Left forelimb (tissue), 1 donor: ENCODE measurements around the gene KCNK16.

Source experiments
- DNase-seq: peaks from one replicate; pipeline ENCODE4 v3.0.0-alpha.2; 2018; ENCODE audit warnings: low spot score

Gene KCNK16

DNA sequence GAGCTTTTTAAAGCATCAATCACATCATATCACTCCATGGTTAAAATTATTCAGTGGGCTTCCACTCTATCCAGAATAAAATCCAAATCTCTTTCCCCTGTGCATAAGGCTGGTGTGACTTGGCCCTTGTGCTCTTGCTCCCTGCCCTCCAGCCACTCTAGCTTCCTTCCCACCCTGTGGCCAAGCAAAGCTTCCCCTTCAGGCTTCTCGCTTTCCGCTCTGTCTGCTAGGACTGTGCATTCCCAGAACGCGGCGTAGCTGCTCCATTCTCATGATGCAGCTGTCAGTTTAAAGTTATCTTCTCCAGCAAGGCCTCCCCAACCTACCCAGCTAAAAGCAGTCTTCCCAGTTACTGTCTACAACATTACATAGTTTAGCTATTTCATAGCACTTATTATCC is 19.4 kb upstream of the KCNK16 start:
- DNase-seq, result no peak

DNA sequence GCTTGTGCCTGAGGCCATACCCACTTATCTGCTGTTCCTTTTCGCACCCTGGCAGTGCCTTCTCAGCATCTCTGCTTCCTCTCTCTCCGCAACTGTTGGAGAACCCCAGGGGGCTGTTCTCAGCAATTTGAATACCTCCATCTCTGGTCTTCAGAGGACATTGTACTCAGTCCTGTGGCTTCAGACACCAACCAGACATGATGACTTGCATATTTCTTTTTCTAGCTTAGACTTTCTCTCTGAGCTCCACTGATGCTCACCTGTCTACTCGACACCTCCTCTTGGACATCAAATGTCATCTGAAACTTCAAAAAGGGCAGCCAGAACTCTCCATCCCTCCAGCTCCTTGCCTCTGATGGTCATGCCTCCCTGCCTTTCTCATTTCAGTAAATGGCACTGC is 18.9 kb upstream of the KCNK16 start:
- no peak for DNase-seq

DNA sequence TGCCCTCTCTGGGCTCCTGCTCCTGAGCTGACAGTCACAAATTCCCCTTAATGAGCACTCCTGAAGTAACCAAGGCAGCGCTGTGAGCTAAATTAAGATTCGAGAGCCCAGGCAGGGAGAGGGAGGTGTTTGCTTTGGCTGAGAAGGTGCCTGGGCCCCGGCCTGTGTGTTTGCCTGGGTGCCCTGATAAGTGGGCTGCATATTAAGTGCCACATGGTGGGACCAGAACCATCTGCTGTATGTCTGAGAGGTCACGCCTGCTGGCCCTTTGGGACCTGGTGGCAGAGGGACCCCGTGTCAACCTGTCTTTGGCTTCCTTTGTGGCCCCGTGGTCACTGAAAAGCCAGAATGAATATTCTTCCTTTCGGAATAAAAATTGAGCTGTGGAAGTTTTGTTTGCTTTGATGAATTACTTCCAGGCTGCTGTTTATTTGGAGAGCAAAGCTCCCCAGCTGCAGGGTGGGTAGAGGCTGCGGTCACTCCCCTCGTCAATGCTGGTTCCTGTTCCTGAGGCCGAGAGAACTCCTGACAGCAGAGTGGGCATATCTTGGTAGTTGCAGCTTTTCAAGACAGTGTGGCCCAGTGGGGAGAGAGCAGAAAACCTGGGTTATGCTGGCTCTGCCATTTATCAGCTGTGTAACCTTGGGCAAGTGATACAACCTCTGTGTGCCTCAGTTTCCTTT is 17.5 kb upstream of the KCNK16 start:
- no peak for DNase-seq

DNA sequence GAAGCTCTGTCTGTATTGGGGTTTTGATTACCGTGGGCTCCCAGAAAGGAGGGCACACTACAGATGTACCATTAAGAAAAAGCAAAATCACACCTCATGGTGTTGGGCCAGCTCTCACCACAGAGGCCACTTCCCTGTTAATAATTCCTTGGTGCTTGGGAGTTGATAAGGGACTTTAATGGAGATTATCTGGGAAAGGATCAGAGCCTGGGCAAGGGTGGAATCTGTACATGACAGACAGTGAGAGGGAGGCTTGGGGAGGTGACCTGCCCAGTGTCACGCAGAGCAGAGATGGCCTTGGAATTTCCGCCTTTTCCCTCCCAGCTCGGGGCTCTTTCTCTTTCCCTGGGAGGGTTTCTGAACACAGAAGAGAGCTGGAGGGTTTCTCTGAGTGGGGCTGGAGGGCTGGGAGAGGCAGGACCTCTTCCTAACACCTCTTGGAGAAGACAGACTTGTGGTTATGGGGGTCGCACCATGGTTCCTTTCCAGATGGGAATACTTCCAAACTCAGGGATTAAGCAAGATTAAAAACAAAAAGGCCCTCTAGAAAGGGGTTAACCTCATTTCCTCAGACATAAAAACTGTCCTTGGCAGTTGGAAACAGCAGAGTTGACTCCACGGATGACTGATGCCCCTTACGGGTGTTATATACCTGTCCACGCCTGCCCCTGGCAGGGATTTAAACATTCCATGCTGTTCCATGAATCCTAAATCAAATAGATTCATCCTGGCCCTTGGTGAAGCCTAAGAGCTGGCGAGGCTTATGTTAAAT is 16.8 kb upstream of the KCNK16 start:
- no peak for DNase-seq

DNA sequence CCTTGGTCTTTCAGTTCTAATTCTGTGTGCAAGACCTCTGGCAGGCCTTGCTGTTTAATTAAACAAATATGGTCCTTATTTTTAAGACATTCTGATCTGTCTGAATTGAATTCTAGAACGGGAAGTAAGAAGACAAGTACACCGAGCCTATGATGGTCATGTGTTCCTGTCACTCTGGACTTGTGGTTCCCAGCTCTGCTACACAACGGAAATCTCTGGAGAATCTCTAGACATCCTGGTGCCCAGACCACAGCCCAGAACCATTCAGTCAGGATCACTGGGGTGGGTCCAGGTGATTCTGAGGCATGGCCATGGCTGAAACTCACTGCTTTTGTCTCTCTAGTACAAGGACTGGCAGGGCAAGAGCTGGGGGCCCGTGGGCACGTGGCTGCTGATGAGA is 15.9 kb upstream of the KCNK16 start:
- no peak for DNase-seq

DNA sequence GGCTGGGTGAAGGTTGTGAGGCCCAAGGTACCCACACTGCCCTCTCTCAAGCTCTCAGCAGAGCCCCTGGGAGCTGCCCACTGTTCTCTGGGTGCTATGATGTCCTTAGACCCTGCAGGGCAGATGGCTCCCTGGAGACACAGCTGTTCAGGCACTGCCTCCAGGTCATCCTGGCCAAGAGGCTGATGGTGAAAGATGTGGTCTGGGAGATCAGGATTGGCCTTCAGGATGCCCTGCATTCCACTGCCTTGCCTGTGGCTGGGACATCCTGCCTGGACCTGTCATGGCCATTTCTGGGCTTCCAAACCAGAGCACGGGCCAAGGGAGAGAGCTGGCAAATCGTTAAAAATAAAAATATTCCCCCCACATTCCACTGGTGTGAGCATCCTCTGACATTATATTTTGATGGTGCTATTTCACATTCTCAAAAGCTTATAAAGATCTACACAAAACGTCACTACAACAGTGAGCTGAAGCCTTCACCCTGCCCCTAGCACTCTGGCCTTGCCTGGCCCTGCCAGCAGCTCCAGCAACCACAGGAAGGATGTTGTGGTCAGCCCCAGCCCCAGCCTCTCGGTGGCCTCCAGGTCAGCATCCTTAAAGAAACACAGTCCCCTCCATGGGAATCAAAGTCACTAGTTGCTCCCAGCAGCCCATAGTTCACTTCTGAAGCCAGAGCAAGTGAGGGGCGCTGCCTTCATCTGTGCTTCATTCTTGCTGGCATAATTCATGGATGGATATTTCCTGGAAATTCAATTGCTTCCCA is 13.5 kb upstream of the KCNK16 start:
- no peak for DNase-seq

DNA sequence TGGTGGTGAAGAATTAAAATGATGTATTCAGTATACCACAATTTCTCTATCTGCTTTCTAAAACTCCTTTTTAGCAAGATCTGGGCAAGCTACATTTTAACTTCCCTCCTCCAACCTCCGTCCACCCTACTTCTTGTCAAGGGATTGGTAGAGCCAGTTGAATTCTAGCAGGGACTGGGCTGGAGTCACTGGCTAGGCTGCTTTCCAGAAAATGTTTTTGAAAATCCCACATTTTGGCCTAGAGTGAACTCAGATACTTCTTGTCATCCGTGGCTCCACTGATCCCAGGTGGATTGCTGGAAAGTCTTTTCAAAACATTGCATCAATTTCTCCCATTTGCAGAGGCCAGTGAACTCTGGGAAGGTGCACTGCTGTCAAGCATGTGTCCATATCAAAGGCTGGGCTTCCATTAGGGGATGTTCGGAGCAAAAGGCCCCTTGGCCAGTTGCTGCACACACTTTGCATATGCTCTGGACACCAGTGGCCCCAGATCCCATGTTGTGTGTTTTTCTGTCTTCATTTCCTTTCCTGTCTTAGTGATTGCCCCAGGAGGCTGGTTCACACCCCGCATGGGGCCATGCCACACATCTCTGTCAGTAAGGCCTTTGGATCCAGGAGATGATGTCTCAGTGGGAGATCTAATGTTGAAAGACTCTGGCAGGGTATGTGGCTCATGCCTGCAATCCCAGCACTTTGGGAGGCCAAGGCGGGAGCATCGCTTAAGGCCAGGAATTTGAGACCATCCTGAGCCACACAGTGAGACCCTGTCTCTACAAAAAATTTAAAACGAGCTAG is 11.3 kb upstream of the KCNK16 start:
- no peak for DNase-seq

DNA sequence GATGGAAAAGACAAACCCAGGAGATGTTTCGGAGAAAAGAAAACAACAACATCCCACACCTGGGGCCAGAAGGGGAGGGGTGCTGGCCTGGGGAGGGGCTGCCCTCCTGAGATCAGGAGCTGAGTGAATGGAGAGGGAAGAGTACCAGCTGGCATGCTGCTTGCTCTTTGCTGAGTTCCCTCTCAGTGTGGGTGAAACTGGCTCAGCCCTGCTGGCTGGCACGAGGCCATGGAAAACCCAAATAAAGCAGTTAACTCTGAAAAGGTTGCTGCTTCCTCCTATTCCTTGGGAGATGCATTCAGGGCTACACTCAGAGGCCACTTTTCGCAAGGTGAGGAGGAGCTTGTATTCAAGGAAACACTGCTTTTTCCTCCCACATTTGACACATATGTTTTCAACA is 8.0 kb upstream of the KCNK16 start:
- no peak for DNase-seq

DNA sequence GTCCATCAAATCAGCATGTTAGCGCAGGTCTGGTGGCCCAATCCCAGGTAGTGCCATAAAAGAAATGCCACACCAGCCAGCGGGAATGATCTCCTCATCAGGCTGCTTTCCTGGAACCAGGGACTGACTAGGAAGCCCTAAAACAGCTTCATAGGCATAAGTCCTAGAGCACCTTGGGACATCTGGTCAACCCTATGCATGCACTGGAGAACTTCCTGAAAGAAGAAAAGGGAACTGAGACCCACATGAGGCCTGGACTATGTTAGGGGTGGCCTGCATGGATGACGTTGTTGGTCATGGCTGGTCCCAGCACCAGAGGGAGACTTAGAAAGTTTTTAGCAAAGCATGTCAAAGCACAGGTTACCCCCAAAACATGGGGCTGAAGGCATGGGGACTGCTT is 7.6 kb upstream of the KCNK16 start:
- no peak for DNase-seq

DNA sequence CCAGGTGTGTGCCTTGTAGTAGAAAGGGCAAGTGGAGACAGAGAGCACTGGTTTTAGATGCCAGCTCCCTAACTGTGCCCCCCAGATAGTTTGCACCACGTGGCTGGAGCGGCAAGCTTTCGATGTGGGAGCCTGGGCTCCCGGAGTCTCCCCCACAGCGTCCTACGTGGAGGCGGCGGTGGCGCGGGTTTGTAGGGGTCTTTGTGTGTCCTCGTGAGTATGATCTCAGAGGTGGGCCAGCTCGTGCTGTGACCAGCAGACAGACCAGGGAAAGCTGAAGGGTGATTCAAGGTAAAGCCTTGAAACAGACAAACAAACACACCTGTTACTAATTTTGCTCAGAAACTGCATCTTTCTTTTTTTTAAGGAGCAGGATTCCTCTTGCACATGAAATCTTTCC is 5.6 kb upstream of the KCNK16 start:
- DNase-seq, result no peak

DNA sequence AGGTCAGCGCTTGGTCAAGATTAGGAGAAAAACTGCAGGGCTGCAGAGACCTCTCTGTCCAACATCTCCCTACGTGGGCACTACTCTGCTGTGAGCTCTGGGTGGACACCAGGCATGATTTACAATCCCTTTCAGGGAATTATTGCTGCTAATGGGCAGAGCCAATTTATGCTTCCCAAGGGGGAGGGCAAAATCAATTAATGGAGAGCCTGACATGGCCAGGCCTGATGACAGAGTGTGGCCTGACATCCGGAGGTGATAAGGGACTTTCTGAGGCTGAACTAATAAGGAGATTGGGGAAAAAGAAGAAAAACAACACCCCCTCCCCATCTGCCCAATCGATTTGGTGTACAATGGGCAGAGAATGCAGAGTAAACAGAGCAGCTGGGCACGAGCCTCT is 5.0 kb upstream of the KCNK16 start:
- no peak for DNase-seq

DNA sequence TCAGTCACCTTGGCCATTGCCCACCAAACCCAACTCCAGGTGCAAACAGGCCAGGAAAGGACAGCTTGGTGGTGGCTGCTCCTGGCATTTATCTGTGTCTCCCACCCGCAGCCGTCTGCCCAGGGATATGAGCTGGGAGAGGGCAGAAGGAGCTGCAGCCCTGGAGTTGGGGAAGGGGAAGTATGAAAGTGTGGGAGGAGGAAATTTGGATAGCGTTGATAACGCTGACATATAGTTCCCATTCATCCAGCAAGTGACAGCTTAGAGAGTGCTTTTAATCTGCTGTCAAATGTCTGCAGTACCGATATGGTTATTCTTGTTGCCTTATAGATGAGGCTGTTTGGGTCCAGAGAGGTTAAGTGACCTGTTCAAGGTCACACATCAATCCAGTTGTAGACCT is 741 bp downstream of the KCNK16 start:
- no peak for DNase-seq

DNA sequence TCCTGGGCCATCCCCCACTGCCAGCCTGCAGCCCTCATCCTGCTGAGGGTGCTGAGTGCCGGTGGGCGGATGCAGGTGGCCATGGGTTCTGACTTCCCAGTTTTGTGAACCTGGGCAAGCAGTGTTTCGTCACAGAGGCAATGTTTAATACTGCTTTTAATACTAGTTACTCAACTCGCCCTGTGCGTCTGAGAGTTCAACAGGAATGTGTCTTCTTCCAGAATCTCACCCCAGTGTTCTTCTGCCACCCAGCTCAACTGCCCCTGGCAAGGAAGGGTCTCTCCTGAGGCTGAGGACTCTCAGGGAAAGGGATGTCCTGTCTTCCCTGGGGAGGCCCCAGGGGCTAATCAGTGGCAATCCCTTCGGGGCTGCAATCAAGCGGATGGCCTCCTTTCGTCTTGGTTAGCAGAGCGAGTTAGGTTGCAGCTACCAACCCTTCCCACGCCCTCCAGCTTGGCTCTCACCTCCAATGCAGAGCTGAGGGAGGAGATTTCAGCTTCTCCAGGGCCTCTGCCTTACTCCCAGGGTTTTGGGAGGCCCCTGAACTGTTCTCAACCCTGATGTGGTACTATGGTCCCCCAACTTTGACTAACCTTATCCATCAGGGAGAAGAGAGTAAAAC is 2.0 kb downstream of the KCNK16 start:
- DNase-seq, result no peak

DNA sequence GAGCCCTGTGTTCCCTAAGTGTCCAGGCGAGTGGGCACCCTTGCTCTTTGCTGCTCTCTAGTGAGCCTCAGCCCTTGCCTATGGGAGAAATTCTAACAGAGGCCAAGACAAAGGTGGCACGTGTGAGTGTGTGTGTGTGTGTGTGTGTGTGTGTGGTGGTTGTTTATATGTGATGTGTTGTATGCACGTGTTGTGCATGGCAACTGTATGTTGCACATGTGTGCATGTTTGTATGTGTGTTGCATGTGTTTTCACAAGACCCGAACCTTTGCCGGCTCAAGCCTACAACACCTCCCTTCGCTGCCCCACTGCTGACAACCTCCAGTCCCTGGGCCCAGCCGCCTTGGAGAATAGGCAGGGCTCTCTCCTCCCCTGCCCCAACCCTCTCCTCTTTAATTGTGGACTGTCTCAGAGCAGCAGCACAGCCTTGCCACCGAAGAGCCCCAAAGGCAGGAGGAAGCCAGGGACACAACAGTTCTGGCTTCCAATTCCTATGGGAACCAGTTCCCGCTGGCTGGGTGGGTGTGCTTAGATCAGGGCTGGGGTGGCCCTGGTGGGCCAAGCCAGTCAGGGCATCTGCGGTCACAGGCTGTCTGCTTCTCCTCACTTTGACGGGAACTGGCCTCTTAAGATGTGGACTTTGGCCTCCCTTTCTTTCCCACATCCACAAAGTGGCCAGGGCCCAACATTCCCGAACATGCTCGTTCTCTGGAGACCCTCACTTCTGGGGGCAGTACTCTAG is 2.7 kb downstream of the KCNK16 start:
- DNase-seq, result no peak

DNA sequence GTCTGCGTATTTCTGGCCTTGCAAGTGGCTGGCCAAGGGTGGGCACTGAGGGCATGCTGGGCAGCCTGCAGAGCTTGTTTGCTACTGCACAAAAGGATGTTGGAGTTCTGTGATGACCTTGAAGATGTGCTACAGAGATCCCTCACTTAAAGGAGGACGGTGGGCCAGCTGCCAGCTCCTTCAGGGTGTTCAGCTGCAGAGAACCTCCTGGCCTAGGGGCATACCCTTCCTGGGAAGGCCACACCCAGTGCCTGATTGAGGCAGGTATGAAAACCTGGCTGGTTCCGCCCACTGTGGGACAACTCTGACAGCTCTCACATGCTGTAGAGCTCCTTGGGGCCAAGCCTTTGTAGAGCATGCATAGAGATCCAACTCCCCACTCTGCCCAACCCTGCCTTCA is 5.2 kb downstream of the KCNK16 start:
- DNase-seq, result no peak

DNA sequence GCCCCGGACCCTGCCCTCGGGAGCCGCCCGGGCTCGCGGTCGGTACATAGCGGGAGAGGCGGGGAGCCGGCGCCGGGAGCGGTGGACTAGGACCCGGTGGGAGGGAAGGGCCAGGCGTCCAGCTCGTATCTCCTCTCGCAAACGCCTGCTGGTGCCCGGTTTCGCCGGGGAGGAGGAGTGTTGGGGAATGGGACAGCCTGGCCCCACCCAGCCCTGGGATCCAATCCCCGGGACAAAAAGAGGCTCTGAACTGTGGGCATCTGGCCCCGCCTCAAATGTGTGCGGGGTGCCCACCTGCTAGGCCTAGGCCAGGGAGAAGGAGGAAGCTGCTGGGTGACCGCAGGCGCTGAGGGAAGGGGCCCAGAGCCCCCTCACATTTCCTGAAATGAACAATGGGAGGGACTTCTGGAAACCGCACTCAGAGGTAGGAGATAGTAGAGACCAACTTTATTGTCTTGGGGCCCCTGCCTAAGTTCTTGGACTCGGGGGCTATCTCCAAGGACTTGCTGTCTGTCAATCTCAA is 8.2 kb downstream of the KCNK16 start, which contains the start of gene KCNK17:
TSS of gene KCNK17 (minus strand) at position 147 of the 523 bp plus-strand sequence. CDS start at position 48, 99 bp downstream.
- DNase-seq, result no peak

DNA sequence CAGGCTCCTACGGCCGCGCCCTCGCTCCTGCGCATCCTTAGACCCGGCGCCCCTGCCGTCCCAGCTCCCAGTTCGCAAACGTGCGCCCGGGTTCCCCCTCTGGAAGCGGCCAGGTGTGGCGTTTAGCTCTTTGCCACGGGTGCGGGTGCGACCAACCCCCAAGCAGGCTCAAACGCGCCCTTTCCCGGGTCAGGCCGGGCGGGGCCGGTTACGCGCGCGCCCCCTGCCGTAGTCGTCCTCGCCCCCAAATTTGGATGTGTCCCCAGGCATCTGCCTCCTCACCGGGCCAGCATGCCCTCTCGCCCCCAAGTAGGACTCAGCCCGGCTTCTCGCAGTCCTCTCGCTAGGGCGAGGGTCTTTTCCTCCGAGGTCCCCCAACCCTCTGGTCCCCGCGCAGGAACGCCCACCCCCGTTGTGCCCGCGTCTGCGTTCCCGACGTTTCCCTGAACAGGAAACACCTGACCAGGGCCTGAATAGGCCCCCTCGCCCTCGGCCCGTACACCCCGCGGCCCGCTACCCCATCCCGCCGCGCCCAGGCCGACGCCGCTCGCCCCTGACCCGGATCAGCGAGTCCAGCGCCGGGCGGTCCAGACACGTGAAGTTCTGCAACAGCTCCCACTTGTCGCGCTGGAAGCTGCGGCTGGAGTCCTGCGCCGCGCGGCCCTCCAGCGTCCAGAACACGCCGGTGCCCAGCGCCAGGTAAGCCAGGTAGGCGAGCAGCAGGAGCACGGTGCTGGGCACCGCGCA is 8.8 kb downstream of the KCNK16 start:
- no peak for DNase-seq

DNA sequence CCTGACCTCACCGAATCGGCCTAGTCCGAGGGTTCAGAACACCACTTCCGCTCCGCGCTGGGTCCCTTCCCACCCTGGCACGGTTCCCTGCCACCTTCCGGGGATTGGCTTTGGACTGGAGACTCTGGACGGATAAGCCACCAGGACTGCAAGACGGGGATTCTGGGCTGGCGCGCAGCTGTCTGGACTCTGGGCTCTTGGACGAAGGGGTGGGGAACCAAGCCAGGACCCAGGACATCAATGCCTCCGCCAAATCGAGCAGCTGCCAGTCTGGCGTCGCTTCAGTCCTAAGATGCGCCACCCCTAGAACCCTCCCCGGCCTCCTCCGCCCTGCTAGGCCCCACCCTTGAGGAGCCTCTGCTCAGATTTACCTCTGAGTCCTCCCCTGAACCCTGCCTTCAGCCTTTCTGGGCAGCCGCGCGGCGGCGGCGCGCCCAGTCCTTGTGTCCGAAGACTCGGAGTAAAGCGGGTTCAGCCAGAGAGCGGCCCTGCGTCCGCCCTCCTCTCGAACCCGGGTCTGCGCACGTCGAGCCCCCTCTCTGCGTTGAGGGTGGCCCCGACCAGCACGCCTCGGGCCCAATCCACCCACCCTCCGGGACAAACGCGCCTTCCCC is 9.5 kb downstream of the KCNK16 start:
- DNase-seq, result no peak

DNA sequence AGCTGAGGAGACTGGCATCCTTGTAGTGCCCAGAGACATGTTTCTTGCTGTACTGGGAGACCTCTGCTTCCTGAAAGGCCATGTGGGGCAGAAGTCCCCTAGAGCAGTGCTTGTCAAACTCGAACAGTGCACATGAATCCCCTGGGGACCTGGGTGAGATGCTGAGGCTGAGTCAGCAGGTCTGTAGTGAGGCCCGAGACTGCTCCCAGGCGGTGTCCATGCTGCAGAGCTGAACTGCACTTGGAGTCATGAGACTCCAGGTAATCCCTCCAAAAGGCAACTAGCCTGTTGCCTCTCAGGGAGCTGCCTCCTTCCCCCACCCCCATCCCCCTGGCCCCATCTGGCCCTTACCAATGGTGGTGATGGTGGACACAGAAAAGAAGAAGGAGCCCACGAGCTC is 12.0 kb downstream of the KCNK16 start:
- DNase-seq, result no peak
